HFF-Myc (cell line): ENCODE measurements around the gene ETS2.

Experiments
- DNase-seq: peaks from one replicate; pipeline ENCODE4 v3.0.0-alpha.2; 2011; ENCODE audit warnings: low read depth; ENCODE audit errors: extremely low read depth
- H3K4me3 ChIP-seq: replicated peaks from 2 replicates; pipeline ENCODE4 v1.5.1; 2011; ENCODE audit warnings: low read depth, mild to moderate bottlenecking, control low read depth, low read length
- CTCF ChIP-seq: IDR thresholded peaks from 2 replicates; pipeline ENCODE4 v1.5.1; 2012; ENCODE audit warnings: mild to moderate bottlenecking, low read depth, low read length, control low read depth; ENCODE audit errors: missing control alignments

ETS2 gene

GRCh38 chr21:38761531-38761930 is 44.2 kb upstream of the ETS2 start:
- no peak for TF ChIP-seq CTCF
- H3K4me3 ChIP-seq, result no peak overlapping the region
- DNase-seq, result no peak

- no peak for DNase-seq
- no peak for TF ChIP-seq CTCF
- no peak overlapping the region for H3K4me3 ChIP-seq
These were observed 40.7 kb upstream of the ETS2 start for GRCh38 chr21:38765056-38765455.

GRCh38 chr21:38766987-38767722 is 38.6 kb upstream of the ETS2 start:
- no peak overlapping the region for H3K4me3 ChIP-seq
- TF ChIP-seq CTCF, result no peak
- no peak for DNase-seq

GRCh38 chr21:38768471-38769063 is 37.2 kb upstream of the ETS2 start:
- DNase-seq, result peak; percentile 47
- no peak overlapping the region for H3K4me3 ChIP-seq
- no peak for TF ChIP-seq CTCF

GRCh38 chr21:38769191-38769780 is 36.4 kb upstream of the ETS2 start:
- no peak for DNase-seq
- TF ChIP-seq CTCF, result no peak

DNA sequence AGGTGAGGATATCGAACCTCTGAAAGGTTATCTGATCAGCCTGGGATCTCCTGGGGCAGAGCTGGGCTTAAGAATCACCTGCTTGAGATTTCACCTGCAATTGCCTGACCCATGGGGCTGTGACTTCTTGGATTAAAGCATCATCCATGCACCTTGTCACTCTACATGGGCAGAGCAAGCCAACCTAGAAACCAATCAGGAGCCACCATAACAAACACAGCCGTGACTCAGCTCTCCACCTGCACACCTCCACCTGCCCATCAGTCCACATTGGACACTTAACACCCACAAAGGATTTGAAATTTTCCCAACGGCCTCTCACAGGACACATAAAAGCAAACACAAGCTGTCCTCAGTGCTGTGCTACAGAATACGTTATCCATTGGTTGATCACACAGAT is 35.1 kb upstream of the ETS2 start:
- no peak overlapping the region for H3K4me3 ChIP-seq
- TF ChIP-seq CTCF, result no peak
- DNase-seq, result no peak

More at GRCh38 chr21:38769191-38769780, 36.4 kb upstream of the ETS2 start:
- no peak overlapping the region for H3K4me3 ChIP-seq

DNA sequence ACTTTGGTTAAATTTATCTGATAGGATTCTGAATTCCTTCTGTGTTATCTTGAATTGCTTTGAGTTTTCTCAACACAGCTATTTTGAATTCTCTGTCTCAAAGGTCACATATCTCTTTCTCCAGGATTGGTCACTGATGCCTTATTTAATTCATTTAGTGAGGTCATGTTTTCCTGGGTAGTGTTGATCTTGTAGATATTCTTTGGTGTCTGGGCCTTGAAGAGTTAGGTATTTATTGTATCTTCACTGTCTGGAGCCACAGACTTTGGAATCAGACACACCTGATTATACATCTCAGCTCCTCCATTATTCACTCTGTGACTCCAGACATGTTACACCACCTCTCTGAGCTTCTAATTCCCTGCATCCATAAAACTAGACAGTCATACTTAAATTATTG is 34.2 kb upstream of the ETS2 start:
- no peak for DNase-seq
- no peak overlapping the region for H3K4me3 ChIP-seq
- no peak for TF ChIP-seq CTCF
